ENCODE data around the gene OR10A6.

DNA sequence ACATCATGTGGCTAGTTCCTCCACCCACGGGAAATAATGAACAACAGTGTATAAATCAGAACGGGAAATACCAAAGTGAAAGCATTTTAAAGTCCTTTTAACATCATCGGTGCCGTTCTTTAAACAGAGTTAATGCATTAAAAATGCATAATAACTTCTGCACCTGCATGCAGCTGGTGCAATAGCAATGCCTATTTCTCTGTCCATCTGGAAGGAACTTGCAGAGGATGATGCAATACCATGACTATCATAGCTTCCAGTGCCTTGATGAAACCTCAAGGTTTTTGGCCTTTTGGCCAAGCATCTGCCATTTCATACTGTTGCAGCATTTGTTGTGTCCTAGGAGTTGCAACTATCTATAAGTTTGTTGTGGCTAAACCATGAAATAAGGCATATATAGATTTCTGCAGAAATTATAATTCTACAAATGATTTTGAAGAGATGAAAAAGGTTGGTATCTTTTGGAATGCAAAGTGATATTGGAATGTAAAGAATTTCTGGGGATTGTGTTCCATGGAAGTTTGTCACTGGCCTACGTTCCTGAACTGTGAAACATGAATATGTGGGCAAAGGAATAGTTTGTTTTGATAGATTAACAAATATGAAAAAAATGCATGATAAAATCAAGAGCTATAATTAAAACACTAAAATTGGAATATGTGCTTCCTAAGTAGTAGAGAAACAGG lies 46.3 kb upstream of the OR10A6 start:
- TF ChIP-seq, protein P1, sequence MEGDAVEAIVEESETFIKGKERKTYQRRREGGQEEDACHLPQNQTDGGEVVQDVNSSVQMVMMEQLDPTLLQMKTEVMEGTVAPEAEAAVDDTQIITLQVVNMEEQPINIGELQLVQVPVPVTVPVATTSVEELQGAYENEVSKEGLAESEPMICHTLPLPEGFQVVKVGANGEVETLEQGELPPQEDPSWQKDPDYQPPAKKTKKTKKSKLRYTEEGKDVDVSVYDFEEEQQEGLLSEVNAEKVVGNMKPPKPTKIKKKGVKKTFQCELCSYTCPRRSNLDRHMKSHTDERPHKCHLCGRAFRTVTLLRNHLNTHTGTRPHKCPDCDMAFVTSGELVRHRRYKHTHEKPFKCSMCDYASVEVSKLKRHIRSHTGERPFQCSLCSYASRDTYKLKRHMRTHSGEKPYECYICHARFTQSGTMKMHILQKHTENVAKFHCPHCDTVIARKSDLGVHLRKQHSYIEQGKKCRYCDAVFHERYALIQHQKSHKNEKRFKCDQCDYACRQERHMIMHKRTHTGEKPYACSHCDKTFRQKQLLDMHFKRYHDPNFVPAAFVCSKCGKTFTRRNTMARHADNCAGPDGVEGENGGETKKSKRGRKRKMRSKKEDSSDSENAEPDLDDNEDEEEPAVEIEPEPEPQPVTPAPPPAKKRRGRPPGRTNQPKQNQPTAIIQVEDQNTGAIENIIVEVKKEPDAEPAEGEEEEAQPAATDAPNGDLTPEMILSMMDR (conservative IDR thresholded peaks at IDR 0.05 in 1 of 2, IDR thresholded peaks at IDR 0.05 in 1 of 2; ENCODE audit: low read depth in 1 of 2, low read length in 2 of 2) = no peak
- no peak for TF ChIP-seq EZH2 (IDR thresholded peaks at IDR 0.05; ENCODE audit: low read length, missing control alignments)

Data from fibroblast of lung (primary cell).